Colonic mucosa (tissue), 4 donors: Measurements from ENCODE around the gene PODN. TPM values are rescaled to one million over a fixed set of nuclear protein-coding genes. Genes with fewer than 3 reads are reported as not detected.

ENCODE experiments used
- DNase-seq: peaks from one replicate; pipeline ENCODE4 v3.0.0-alpha.2; 2020
- H3K27ac ChIP-seq: fragments of 200-600 bp; one replicate; pipeline ENCODE4 v1.8.0; 2021
- H3K27me3 ChIP-seq: fragments of 200-600 bp; one replicate; pipeline ENCODE4 v1.8.0; 2021
- H3K36me3 ChIP-seq: fragments of 200-600 bp; one replicate; pipeline ENCODE4 v1.8.0; 2021
- H3K4me1 ChIP-seq: fragments of 200-600 bp; one replicate; pipeline ENCODE4 v1.8.0; 2021; ENCODE audit warnings: mild to moderate bottlenecking
- H3K4me3 ChIP-seq: fragments of 200-600 bp; one replicate; pipeline ENCODE4 v1.8.0; 2021
- H3K9ac ChIP-seq, 2 donors: one replicate each; pipeline ENCODE4 v1.7.0; 2013; ENCODE audit warnings: control low read depth in 2 of 2, low read depth in 2 of 2, low read length in 2 of 2
- H3K9me3 ChIP-seq: fragments of 200-600 bp; one replicate; pipeline ENCODE4 v1.8.0; 2021
- CTCF ChIP-seq: fragments of 200-600 bp; IDR thresholded peaks from one replicate; pipeline ENCODE4 v1.8.0; 2022; ENCODE audit warnings: antibody characterized with exemption, mild to moderate bottlenecking
- intact Hi-C: fragments of 100-400 bp; cut with DNase I; formaldehyde crosslinking; loops from one replicate; pipeline ENCODE4 v1.14.1; 2022
- total RNA-seq, 2 donors: library from RNA; stranded (reverse); fragmentation: NEBNext Ultra II Directional in 1 of 2; extraction: Animal tissue kit (Norgen Biotek cat#: 25700) in 1 of 2; gene quantifications; one replicate each; pipeline ENCODE4 v1.2.1, GENCODE V29; 2021
- donor health status: healthy.
- donor health status: DM: no; HTN: no; CAD: no.
- donor health status: DM: no; HTN: no; CAD: no.

Gene PODN
- total RNA-seq, 2 donors from 2014 or later = 3.2 to 9.1 TPM

GRCh38 chr1:53071915-53072314 is 9.9 kb downstream of the PODN start:
- H3K9ac ChIP-seq = no peak overlapping the region
- no peak for DNase-seq
- H3K9me3 ChIP-seq = no peaks in the 10 kb centered on the region
- H3K27me3 ChIP-seq = no peaks in the 10 kb centered on the region
- H3K36me3 ChIP-seq = no peaks in the 10 kb centered on the region
- intact Hi-C loops = no loop called here
- TF ChIP-seq CTCF = no peak
- H3K27ac ChIP-seq = no peak overlapping the region
- H3K4me3 ChIP-seq = no peak overlapping the region
- no peaks in the 10 kb centered on the region for H3K4me1 ChIP-seq

- DNase-seq = no peak
- no peak for TF ChIP-seq CTCF
- no peak overlapping the region for H3K9ac ChIP-seq
- no peaks in the 10 kb centered on the region for H3K36me3 ChIP-seq
- no peaks in the 10 kb centered on the region for H3K4me1 ChIP-seq
- H3K4me3 ChIP-seq = no peak overlapping the region
- intact Hi-C loops = no loop called here
- H3K27me3 ChIP-seq = no peaks in the 10 kb centered on the region
- no peak overlapping the region for H3K27ac ChIP-seq
- no peaks in the 10 kb centered on the region for H3K9me3 ChIP-seq
These were observed 11.3 kb downstream of the PODN start for GRCh38 chr1:53073287-53073686.

GRCh38 chr1:53073868-53074311 is 11.9 kb downstream of the PODN start:
- Histone ChIP-seq H3K36me3 (no peaks in the 10 kb centered on the region), H3K27ac (no peak overlapping the region), H3K27me3 (no peaks in the 10 kb centered on the region), H3K9ac (no peak overlapping the region), H3K4me1 (no peaks in the 10 kb centered on the region), H3K9me3 (no peaks in the 10 kb centered on the region), H3K4me3 (no peak overlapping the region)
- TF ChIP-seq CTCF = no peak
- intact Hi-C loops = no loop called here
- no peak for DNase-seq

GRCh38 chr1:53074313-53075154 is 12.5 kb downstream of the PODN start:
- Histone ChIP-seq H3K27me3 (no peaks in the 10 kb centered on the region), H3K9me3 (no peaks in the 10 kb centered on the region), H3K27ac (no peak overlapping the region), H3K4me3 (no peak overlapping the region), H3K9ac (no peak overlapping the region), H3K36me3 (no peaks in the 10 kb centered on the region), H3K4me1 (no peaks in the 10 kb centered on the region)
- DNase-seq = no peak
- TF ChIP-seq CTCF = no peak
- intact Hi-C loops = no loop called here

- Histone ChIP-seq H3K9ac (no peak overlapping the region), H3K9me3 (no peaks in the 10 kb centered on the region), H3K27ac (no peak overlapping the region), H3K27me3 (no peaks in the 10 kb centered on the region), H3K4me3 (no peak overlapping the region), H3K36me3 (no peaks in the 10 kb centered on the region), H3K4me1 (no peaks in the 10 kb centered on the region)
- no peak for TF ChIP-seq CTCF
- no peak for DNase-seq
- intact Hi-C loops = no loop called here
These were observed 13.2 kb downstream of the PODN start for GRCh38 chr1:53075206-53075605.
